ENCODE measurements around the gene GP1BB.

The GP1BB gene

GRCh38 chr22:19754701-19755144 lies 31.4 kb downstream of the GP1BB start:
- DNase-seq (ENCODE audit: low read depth in 2 of 2, low spot score in 1 of 2): no peak

- no peak for DNase-seq (ENCODE audit: low read depth in 2 of 2, low spot score in 1 of 2)
Measured at GRCh38 chr22:19755145-19755710, 31.9 kb downstream of the GP1BB start.

- no peak for DNase-seq (ENCODE audit: low read depth in 2 of 2, low spot score in 1 of 2)
Measured at GRCh38 chr22:19755722-19756287, 32.5 kb downstream of the GP1BB start.

GRCh38 chr22:19756288-19757128 lies 33.2 kb downstream of the GP1BB start:
- peak; percentile 25 to 50 for DNase-seq (ENCODE audit: low read depth in 2 of 2, low spot score in 1 of 2)

- DNase-seq (ENCODE audit: low read depth in 2 of 2, low spot score in 1 of 2): no peak
Measured at GRCh38 chr22:19757140-19757984, 34.0 kb downstream of the GP1BB start.

- DNase-seq (ENCODE audit: low read depth in 2 of 2, low spot score in 1 of 2): no peak
Measured at GRCh38 chr22:19757985-19758895, 34.9 kb downstream of the GP1BB start.

GRCh38 chr22:19758896-19759426 lies 35.6 kb downstream of the GP1BB start:
- DNase-seq (ENCODE audit: low read depth in 2 of 2, low spot score in 1 of 2): no peak

- no peak for DNase-seq (ENCODE audit: low read depth in 2 of 2, low spot score in 1 of 2)
Measured at GRCh38 chr22:19759427-19760057, 36.2 kb downstream of the GP1BB start.

- no peak for DNase-seq (ENCODE audit: low read depth in 2 of 2, low spot score in 1 of 2)
Measured at GRCh38 chr22:19760058-19760950, 37.0 kb downstream of the GP1BB start, which contains the start of gene TBX1. Gene TBX1, plus strand, starts transcription at chr22:19760778. Its CDS starts 66 bp downstream, at chr22:19760844.

GRCh38 chr22:19760951-19761724 lies 37.8 kb downstream of the GP1BB start:
- DNase-seq (ENCODE audit: low read depth in 2 of 2, low spot score in 1 of 2): no peak

GRCh38 chr22:19761725-19762567 lies 38.6 kb downstream of the GP1BB start:
- no peak for DNase-seq (ENCODE audit: low read depth in 2 of 2, low spot score in 1 of 2)

- no peak for DNase-seq (ENCODE audit: low read depth in 2 of 2, low spot score in 1 of 2)
Measured at GRCh38 chr22:19762568-19763457, 39.5 kb downstream of the GP1BB start.

GRCh38 chr22:19763458-19764298 lies 40.3 kb downstream of the GP1BB start:
- no peak for DNase-seq (ENCODE audit: low read depth in 2 of 2, low spot score in 1 of 2)

GRCh38 chr22:19764299-19764593 lies 40.9 kb downstream of the GP1BB start:
- no peak for DNase-seq (ENCODE audit: low read depth in 2 of 2, low spot score in 1 of 2)
